ENCODE results near the gene TMEM150B. TPM values are rescaled to one million over a fixed set of nuclear protein-coding genes. Genes with fewer than 3 reads are reported as not detected.
A peak's percentile ranks its signal among the peaks of the same experiment; 100 is the strongest.

Gene TMEM150B
- polyA plus RNA-seq, 1 of the 3 experiments (the other 2 are of a cell fraction) = not detected

GRCh38 chr19:55345818-55346724 is 20.9 kb upstream of the TMEM150B start:
- Histone ChIP-seq H3K9me2 (no peaks in the 10 kb centered on the region), H3K79me2 (ENCODE audit: insufficient read depth) (no peaks in the 10 kb centered on the region), H3K36me3 (replicated peaks in 1 of 2; ENCODE audit: control insufficient read depth in 1 of 2, insufficient read depth in 2 of 2, low read length in 1 of 2) (peaks cover 0 to 4% of the 10 kb centered on the region in 2 experiments), H3K4me3 (ENCODE audit: low read depth in 2 of 2, low read length in 1 of 2) (no peak overlapping the region), H3K4me1 (ENCODE audit: control insufficient read depth in 1 of 2, insufficient read depth in 2 of 2, low read depth in 1 of 2, low read length in 1 of 2) (peaks cover 0 to 38% of the 10 kb centered on the region in 2 experiments; a peak in 1 of 4 replicates), H3K4me2 (no peak overlapping the region), H3K27ac (ENCODE audit: low read depth in 2 of 2, low read length in 1 of 2) (peak overlapping the region in 1 of 2 experiments; percentile 85; a peak in 1 of 4 replicates), H4K20me1 (ENCODE audit: insufficient read depth) (no peaks in the 10 kb centered on the region), H3K9me3 (no peaks in the 10 kb centered on the region), H2AFZ (ENCODE audit: low read depth) (no peak overlapping the region), H3K9ac (no peak overlapping the region), H3K27me3 (ENCODE audit: insufficient read depth) (no peaks in the 10 kb centered on the region), H3F3A (replicated peaks; ENCODE audit: insufficient read depth) (peaks cover 6% of the 10 kb centered on the region)
- CTCF ChIA-PET = interaction anchor here (0.8 to 1.3 kb wide), 4 partner anchors 37 to 158 kb away, joined by 3 to 4 read pairs (median 4); partner anchors contain the start of gene TMEM238
- 91% methylated on average over 24 of the region's 43 CpGs for WGBS (ENCODE audit: low lambda C conversion rate)
- peak; percentile 51 for DNase-seq
- TF ChIP-seq FOXM1 (IDR thresholded peaks at IDR 0.05; ENCODE audit: low read depth) (no peak), NFIC (IDR thresholded peaks at IDR 0.05; ENCODE audit: borderline replicate concordance) (peak; percentile 42; the same call in 1 of the 2 replicates)
- POLR2A ChIA-PET = no interaction called here

DNA sequence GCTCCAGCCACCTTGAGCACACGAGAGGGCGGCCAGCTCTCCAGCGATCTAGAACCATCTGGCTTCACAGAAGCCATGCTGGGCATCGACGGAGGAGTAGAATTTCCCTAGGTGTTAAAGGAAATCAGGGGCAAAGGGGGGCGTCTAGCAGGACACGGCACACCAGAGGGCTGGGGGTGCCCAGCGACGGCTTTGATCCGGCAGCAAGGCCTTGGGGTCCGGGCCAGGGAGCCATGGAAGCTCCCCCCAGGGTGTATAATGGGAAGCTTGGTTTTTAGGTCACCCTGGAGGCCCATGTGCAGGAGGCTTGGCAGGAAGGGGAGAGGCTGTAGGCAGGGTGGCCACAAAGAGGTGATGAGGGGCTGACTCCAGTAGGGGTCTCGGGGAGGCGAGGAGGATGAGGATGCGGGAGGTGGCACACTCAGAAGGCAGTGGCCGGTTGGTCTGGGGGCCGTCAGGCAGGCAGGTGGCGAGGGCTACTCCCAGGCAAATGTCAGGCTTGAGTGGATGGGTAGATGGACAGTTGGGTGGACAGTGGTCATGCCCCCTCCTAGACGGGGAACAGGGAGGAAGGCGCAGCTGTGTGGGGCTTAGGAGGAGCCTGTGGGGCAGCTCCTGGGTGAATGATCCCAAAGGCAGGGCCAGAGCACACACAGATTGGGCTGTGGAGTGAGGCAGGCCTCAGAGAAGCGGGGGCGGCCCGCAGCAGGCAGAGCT is 20.1 kb upstream of the TMEM150B start:
- H3K4me3 ChIP-seq (ENCODE audit: low read depth in 2 of 2, low read length in 1 of 2) = no peak overlapping the region
- peaks cover 6% of the 10 kb centered on the region for H3F3A ChIP-seq (replicated peaks; ENCODE audit: insufficient read depth)
- ChIA-PET CTCF (interaction anchor here (0.8 to 1.0 kb wide), 4 partner anchors 38 to 287 kb away, joined by 3 read pairs; partner anchors contain the start of gene TMEM238), POLR2A (interaction anchor here (1.1 kb wide), 1 partner anchor 62 kb away, joined by 5 read pairs; the partner anchor contains the start of gene UBE2S)
- peaks cover 7% of the 10 kb centered on the region; the same call in 1 of the 2 replicates for H3K79me2 ChIP-seq (ENCODE audit: insufficient read depth)
- H2AFZ ChIP-seq (ENCODE audit: low read depth) = no peak overlapping the region
- H3K9ac ChIP-seq = no peak overlapping the region
- no peaks in the 10 kb centered on the region for H3K9me2 ChIP-seq
- H3K27ac ChIP-seq (ENCODE audit: low read depth in 2 of 2, low read length in 1 of 2) = peak overlapping the region in 1 of 2 experiments; percentile 85; a peak in 2 of 4 replicates
- no peaks in the 10 kb centered on the region for H4K20me1 ChIP-seq (ENCODE audit: insufficient read depth)
- WGBS (ENCODE audit: low lambda C conversion rate) = 94% methylated on average over 22 of the region's 22 CpGs
- H3K4me1 ChIP-seq (ENCODE audit: control insufficient read depth in 1 of 2, insufficient read depth in 2 of 2, low read depth in 1 of 2, low read length in 1 of 2) = peaks cover 0 to 38% of the 10 kb centered on the region in 2 experiments; a peak in 1 of 4 replicates
- H3K36me3 ChIP-seq (replicated peaks in 1 of 2; ENCODE audit: control insufficient read depth in 1 of 2, insufficient read depth in 2 of 2, low read length in 1 of 2) = peaks cover 0 to 4% of the 10 kb centered on the region in 2 experiments
- no peak for DNase-seq
- H3K27me3 ChIP-seq (ENCODE audit: insufficient read depth) = no peaks in the 10 kb centered on the region
- H3K4me2 ChIP-seq = no peak overlapping the region
- no peaks in the 10 kb centered on the region for H3K9me3 ChIP-seq
- TF ChIP-seq GABPA (IDR thresholded peaks at IDR 0.05; ENCODE audit: low read depth) (no peak), RFX5 (IDR thresholded peaks at IDR 0.05; ENCODE audit: low read length) (no peak), FOXM1 (IDR thresholded peaks at IDR 0.05; ENCODE audit: low read depth) (no peak)
- TF ChIP-seq, protein P1, sequence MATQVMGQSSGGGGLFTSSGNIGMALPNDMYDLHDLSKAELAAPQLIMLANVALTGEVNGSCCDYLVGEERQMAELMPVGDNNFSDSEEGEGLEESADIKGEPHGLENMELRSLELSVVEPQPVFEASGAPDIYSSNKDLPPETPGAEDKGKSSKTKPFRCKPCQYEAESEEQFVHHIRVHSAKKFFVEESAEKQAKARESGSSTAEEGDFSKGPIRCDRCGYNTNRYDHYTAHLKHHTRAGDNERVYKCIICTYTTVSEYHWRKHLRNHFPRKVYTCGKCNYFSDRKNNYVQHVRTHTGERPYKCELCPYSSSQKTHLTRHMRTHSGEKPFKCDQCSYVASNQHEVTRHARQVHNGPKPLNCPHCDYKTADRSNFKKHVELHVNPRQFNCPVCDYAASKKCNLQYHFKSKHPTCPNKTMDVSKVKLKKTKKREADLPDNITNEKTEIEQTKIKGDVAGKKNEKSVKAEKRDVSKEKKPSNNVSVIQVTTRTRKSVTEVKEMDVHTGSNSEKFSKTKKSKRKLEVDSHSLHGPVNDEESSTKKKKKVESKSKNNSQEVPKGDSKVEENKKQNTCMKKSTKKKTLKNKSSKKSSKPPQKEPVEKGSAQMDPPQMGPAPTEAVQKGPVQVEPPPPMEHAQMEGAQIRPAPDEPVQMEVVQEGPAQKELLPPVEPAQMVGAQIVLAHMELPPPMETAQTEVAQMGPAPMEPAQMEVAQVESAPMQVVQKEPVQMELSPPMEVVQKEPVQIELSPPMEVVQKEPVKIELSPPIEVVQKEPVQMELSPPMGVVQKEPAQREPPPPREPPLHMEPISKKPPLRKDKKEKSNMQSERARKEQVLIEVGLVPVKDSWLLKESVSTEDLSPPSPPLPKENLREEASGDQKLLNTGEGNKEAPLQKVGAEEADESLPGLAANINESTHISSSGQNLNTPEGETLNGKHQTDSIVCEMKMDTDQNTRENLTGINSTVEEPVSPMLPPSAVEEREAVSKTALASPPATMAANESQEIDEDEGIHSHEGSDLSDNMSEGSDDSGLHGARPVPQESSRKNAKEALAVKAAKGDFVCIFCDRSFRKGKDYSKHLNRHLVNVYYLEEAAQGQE (IDR thresholded peaks at IDR 0.05; ENCODE audit: low read depth, low read length) = no peak
- TF ChIP-seq, protein P2, sequence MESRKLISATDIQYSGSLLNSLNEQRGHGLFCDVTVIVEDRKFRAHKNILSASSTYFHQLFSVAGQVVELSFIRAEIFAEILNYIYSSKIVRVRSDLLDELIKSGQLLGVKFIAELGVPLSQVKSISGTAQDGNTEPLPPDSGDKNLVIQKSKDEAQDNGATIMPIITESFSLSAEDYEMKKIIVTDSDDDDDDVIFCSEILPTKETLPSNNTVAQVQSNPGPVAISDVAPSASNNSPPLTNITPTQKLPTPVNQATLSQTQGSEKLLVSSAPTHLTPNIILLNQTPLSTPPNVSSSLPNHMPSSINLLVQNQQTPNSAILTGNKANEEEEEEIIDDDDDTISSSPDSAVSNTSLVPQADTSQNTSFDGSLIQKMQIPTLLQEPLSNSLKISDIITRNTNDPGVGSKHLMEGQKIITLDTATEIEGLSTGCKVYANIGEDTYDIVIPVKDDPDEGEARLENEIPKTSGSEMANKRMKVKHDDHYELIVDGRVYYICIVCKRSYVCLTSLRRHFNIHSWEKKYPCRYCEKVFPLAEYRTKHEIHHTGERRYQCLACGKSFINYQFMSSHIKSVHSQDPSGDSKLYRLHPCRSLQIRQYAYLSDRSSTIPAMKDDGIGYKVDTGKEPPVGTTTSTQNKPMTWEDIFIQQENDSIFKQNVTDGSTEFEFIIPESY (IDR thresholded peaks at IDR 0.05; ENCODE audit: borderline replicate concordance, low read depth) = no peak
